Measurements from ENCODE around the gene THBD. TPM values are rescaled to one million over a fixed set of nuclear protein-coding genes. Genes with fewer than 3 reads are reported as not detected.
A peak's percentile ranks its signal among the peaks of the same experiment; 100 is the strongest.
"Not testable (repeated sequence)": the region's sequence is repeated elsewhere in the genome, so short reads cannot be mapped to it uniquely, and the experiment has no call there.

The THBD gene
- total RNA-seq, 1 donor from 2014 or later: 17.4 TPM

GRCh38 chr20:23025503-23025902, 24.0 kb downstream of the THBD start:
- intact Hi-C loops (cut with DNase I): not testable (repeated sequence)

GRCh38 chr20:23024701-23025100, 24.8 kb downstream of the THBD start:
- intact Hi-C loops (cut with DNase I): no loop called here
- DNase-seq (ENCODE audit: missing footprints): no peak

More at GRCh38 chr20:23025503-23025902, 24.0 kb downstream of the THBD start:
- peak; percentile 74 for DNase-seq (ENCODE audit: missing footprints)
- not testable (repeated sequence) for ATAC-seq

GRCh38 chr20:23023621-23024177, 25.8 kb downstream of the THBD start:
- DNase-seq (ENCODE audit: missing footprints) (no peak), ATAC-seq (no peak)
- intact Hi-C loops (cut with DNase I): no loop called here

More at GRCh38 chr20:23024701-23025100, 24.8 kb downstream of the THBD start:
- no peak for ATAC-seq

GRCh38 chr20:23022849-23023248, 26.6 kb downstream of the THBD start:
- no peak for ATAC-seq

GRCh38 chr20:23021951-23022350, 27.5 kb downstream of the THBD start:
- no peak for DNase-seq (ENCODE audit: missing footprints)
- intact Hi-C loops (cut with DNase I): no loop called here
- ATAC-seq: no peak

More at GRCh38 chr20:23022849-23023248, 26.6 kb downstream of the THBD start:
- intact Hi-C loops (cut with DNase I): no loop called here
- DNase-seq (ENCODE audit: missing footprints): no peak

- ATAC-seq: no peak
- intact Hi-C loops (cut with DNase I): no loop called here
- no peak for DNase-seq (ENCODE audit: missing footprints)
Observed at GRCh38 chr20:23021541-23021940, 27.9 kb downstream of the THBD start.

GRCh38 chr20:23020230-23021018, 29.0 kb downstream of the THBD start:
- intact Hi-C loops (cut with DNase I): no loop called here
- no peak for ATAC-seq
- no peak for DNase-seq (ENCODE audit: missing footprints)

- no peak for ATAC-seq
- DNase-seq (ENCODE audit: missing footprints): no peak
- intact Hi-C loops (cut with DNase I): no loop called here
Observed at GRCh38 chr20:23019403-23019802, 30.1 kb downstream of the THBD start.

- DNase-seq (ENCODE audit: missing footprints) (no peak), ATAC-seq (no peak)
- intact Hi-C loops (cut with DNase I): no loop called here
Observed at GRCh38 chr20:23018941-23019340, 30.5 kb downstream of the THBD start.

- DNase-seq (ENCODE audit: missing footprints) (no peak), ATAC-seq (no peak)
- intact Hi-C loops (cut with DNase I): no loop called here
Observed at GRCh38 chr20:23018432-23018831, 31.0 kb downstream of the THBD start.

GRCh38 chr20:23017516-23017915, 32.0 kb downstream of the THBD start:
- no peak for DNase-seq (ENCODE audit: missing footprints)
- no peak for ATAC-seq
- intact Hi-C loops (cut with DNase I): no loop called here

GRCh38 chr20:23013429-23013828, 36.0 kb downstream of the THBD start:
- ATAC-seq (peak; percentile 48), DNase-seq (ENCODE audit: missing footprints) (no peak)
- intact Hi-C loops (cut with DNase I): no loop called here

- DNase-seq (ENCODE audit: missing footprints): no peak
- no peak for ATAC-seq
- intact Hi-C loops (cut with DNase I): no loop called here
Observed at GRCh38 chr20:23011008-23011721, 38.3 kb downstream of the THBD start.

GRCh38 chr20:23010096-23010495, 39.4 kb downstream of the THBD start:
- intact Hi-C loops (cut with DNase I): no loop called here
- ATAC-seq: no peak
- no peak for DNase-seq (ENCODE audit: missing footprints)

- ATAC-seq: no peak
- DNase-seq (ENCODE audit: missing footprints): no peak
- intact Hi-C loops (cut with DNase I): no loop called here
Observed at GRCh38 chr20:23009636-23010035, 39.8 kb downstream of the THBD start.

GRCh38 chr20:23008667-23009066, 40.8 kb downstream of the THBD start:
- intact Hi-C loops (cut with DNase I): no loop called here
- ATAC-seq: no peak

GRCh38 chr20:23007886-23008655, 41.4 kb downstream of the THBD start:
- intact Hi-C loops (cut with DNase I): no loop called here
- no peak for DNase-seq (ENCODE audit: missing footprints)
- ATAC-seq: no peak

More at GRCh38 chr20:23008667-23009066, 40.8 kb downstream of the THBD start:
- DNase-seq (ENCODE audit: missing footprints): no peak

- intact Hi-C loops (cut with DNase I): no loop called here
Observed at GRCh38 chr20:23007462-23007861, 42.0 kb downstream of the THBD start.

GRCh38 chr20:23005776-23006175, 43.7 kb downstream of the THBD start:
- DNase-seq (ENCODE audit: missing footprints): no peak
- no peak for ATAC-seq
- intact Hi-C loops (cut with DNase I): no loop called here

More at GRCh38 chr20:23007462-23007861, 42.0 kb downstream of the THBD start:
- ATAC-seq (no peak), DNase-seq (ENCODE audit: missing footprints) (no peak)

All from Right ventricle myocardium inferior (tissue), 1 donor.